HepG2 (cell line): ENCODE data around the gene DENND4C. TPM values are rescaled to one million over a fixed set of nuclear protein-coding genes. Genes with fewer than 3 reads are reported as not detected.

Experiments used
- BORCS8-MEF2B ChIP-seq: sonication (generic); formaldehyde crosslinking; IDR thresholded peaks from 2 replicates; pipeline ENCODE4 v1.8.0; 2022; ENCODE audit warnings: mild to moderate bottlenecking, missing genetic modification reagents
- CHCHD3 ChIP-seq: sonication (generic); formaldehyde crosslinking; IDR thresholded peaks from 2 replicates; pipeline ENCODE4 v1.8.0; 2022; ENCODE audit warnings: mild to moderate bottlenecking, missing genetic modification reagents, moderate library complexity
- GATA4 ChIP-seq: sonication (generic); IDR thresholded peaks from 2 replicates; pipeline ENCODE4 v1.6.1; 2016; ENCODE audit warnings: antibody characterized with exemption, low read depth, borderline replicate concordance
- HOXD1 ChIP-seq: sonication (generic); formaldehyde crosslinking; IDR thresholded peaks from 2 replicates; pipeline ENCODE4 v1.5.0; 2020; ENCODE audit warnings: missing genetic modification reagents
- MIXL1 ChIP-seq: IDR thresholded peaks from 2 replicates; pipeline ENCODE4 v1.6.1; 2016
- RFX3 ChIP-seq: IDR thresholded peaks from 2 replicates; pipeline ENCODE4 v1.6.1; 2016; ENCODE audit warnings: missing biosample characterization, missing genetic modification reagents
- SSRP1 ChIP-seq: IDR thresholded peaks from 2 replicates; pipeline ENCODE4 v1.6.1; 2016; ENCODE audit warnings: control low read depth
- ZBTB42 ChIP-seq: sonication (generic); formaldehyde crosslinking; IDR thresholded peaks from 2 replicates; pipeline ENCODE4 v1.5.0; 2020; ENCODE audit warnings: mild to moderate bottlenecking, missing genetic modification reagents
- ZKSCAN1 ChIP-seq: fragments of 150-350 bp; IDR thresholded peaks from 2 replicates; pipeline ENCODE4 v1.6.1; 2014; ENCODE audit warnings: low read length
- ZNF296 ChIP-seq: sonication (generic); formaldehyde crosslinking; conservative IDR thresholded peaks from 2 replicates; pipeline ENCODE4 v1.5.0; 2020; ENCODE audit warnings: mild to moderate bottlenecking, missing genetic modification reagents
- ZNF543 ChIP-seq: sonication (generic); formaldehyde crosslinking; IDR thresholded peaks from 2 replicates; pipeline ENCODE4 v1.4.0; 2020; ENCODE audit warnings: mild to moderate bottlenecking, missing genetic modification reagents
- ZNF776 ChIP-seq: sonication (generic); formaldehyde crosslinking; IDR thresholded peaks from 2 replicates; pipeline ENCODE4 v1.4.0; 2020; ENCODE audit warnings: mild to moderate bottlenecking, missing genetic modification reagents
- polyA plus RNA-seq, 8 experiments: library from polyadenylated mRNA; depleted of rRNA in 3 of 8; stranded (reverse) in 7 of 8; unstranded in 1 of 8; fragments of >200 nt; fragmentation: Illumina TruSeq in 4 of 8; extraction: Trizol in 4 of 8; gene quantifications; 2 replicates each; pipeline versions ENCODE4 v1.2.1 to v1.2.3, GENCODE V29; 2011 to 2016; ENCODE audit warnings: low read depth in 4 of 8, missing spikeins in 1 of 8, mixed read lengths in 1 of 8; ENCODE audit not compliant: insufficient read depth in 1 of 8
- total RNA-seq, 5 experiments: library from RNA; depleted of rRNA; stranded (reverse); fragments of >200 nt; fragmentation: Illumina TruSeq; extraction: Trizol; gene quantifications; 2 replicates each; pipeline ENCODE4 v1.2.3, GENCODE V29; 2016; ENCODE audit warnings: low read depth in 1 of 5
- TF ChIP-seq, protein P1 (sequence below): sonication (generic); formaldehyde crosslinking; IDR thresholded peaks from 2 replicates; pipeline ENCODE4 v1.8.0; 2022; ENCODE audit warnings: low read depth, missing genetic modification reagents
- TF ChIP-seq, protein P2 (sequence below): sonication (generic); formaldehyde crosslinking; conservative IDR thresholded peaks from 2 replicates; pipeline ENCODE4 v1.4.0; 2020; ENCODE audit warnings: missing genetic modification reagents
- TF ChIP-seq, protein P3 (sequence below): sonication (generic); formaldehyde crosslinking; conservative IDR thresholded peaks from 2 replicates; pipeline ENCODE4 v1.5.0; 2020; ENCODE audit warnings: missing genetic modification reagents
- TF ChIP-seq, protein P4 (sequence below): sonication (generic); formaldehyde crosslinking; IDR thresholded peaks from 2 replicates; pipeline ENCODE4 v1.4.0; 2020; ENCODE audit warnings: missing genetic modification reagents
- TF ChIP-seq, protein P5 (sequence below): sonication (generic); formaldehyde crosslinking; IDR thresholded peaks from 2 replicates; pipeline ENCODE4 v1.4.0; 2020; ENCODE audit warnings: missing genetic modification reagents
- TF ChIP-seq, protein P6 (sequence below): fragments of 450-650 bp; IDR thresholded peaks from 2 replicates; pipeline ENCODE4 v1.6.1; 2017; ENCODE audit warnings: mild to moderate bottlenecking
- TF ChIP-seq, protein P7 (sequence below): IDR thresholded peaks from 2 replicates; pipeline ENCODE4 v1.6.1; 2016

The DENND4C gene
- total and polyA plus RNA-seq, 2 of the 13 experiments (the other 11 are each of a cell fraction or from before 2014, with no cell fraction given), result 19.1 to 27.2 TPM

DNA sequence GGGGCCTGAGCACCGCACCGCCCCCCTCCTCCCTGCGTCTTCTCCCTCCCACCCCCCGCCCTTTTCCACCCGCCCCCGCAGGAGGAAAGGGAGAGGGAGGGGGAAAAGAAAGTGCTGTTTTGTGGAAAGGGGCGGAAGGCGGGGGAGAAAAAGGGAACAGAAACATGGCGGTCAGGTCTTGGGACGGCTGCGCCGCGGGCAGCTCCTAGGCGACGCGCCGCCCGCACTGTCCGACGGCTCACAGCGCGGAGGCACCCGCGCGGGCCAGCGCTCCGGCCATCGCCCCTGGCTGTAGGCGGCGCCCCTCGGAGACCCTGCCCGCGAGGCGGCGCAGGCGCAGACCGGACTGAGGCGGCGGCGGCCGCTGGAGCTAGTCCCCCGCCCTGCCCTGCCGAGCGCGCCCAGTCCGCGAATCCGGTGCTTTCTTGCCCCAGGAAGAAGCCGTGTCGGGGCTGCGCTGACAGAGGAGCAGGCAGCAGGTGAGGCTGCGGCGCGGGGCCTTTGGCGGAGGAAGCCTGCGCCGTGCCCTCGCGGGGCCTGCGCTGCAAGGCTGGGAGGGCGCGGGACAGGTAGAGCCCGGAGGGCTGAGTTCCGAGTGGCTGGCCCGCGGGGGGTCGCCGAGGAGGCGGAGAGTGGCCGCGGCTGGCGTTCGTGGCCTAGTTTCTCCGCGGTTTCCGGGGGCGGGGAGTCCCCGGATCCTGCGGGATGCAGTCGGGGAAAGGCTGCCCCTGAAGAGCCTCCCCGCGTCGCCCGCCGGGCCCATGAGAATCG is at the start of gene DENND4C (continued):
- TF ChIP-seq, protein P1, sequence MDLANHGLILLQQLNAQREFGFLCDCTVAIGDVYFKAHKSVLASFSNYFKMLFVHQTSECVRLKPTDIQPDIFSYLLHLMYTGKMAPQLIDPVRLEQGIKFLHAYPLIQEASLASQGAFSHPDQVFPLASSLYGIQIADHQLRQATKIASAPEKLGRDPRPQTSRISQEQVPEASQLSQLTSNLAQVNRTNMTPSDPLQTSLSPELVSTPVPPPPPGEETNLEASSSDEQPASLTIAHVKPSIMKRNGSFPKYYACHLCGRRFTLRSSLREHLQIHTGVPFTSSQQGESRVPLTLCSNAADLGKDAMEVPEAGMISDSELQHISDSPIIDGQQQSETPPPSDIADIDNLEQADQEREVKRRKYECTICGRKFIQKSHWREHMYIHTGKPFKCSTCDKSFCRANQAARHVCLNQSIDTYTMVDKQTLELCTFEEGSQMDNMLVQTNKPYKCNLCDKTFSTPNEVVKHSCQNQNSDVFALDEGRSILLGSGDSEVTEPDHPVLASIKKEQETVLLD (CRISPR knock-in tag), result peak; percentile 75; the same call in 1 of the 2 replicates
- TF ChIP-seq ZNF296 (CRISPR knock-in tag) (0 out of 2 replicates have a peak, but pooled peaks have one; percentile 21), GATA4 (peak; percentile 34; the same call in 1 of the 2 replicates), CHCHD3 (CRISPR knock-in tag) (no peak), SSRP1 (CRISPR knock-in tag) (no peak), MIXL1 (CRISPR knock-in tag) (no peak), ZNF543 (CRISPR knock-in tag) (peak; percentile 78), ZKSCAN1 (no peak), ZBTB42 (no peak), ZNF776 (CRISPR knock-in tag) (peak; percentile 94), BORCS8-MEF2B (peak; percentile 78), HOXD1 (CRISPR knock-in tag) (peak; percentile 21; the same call in 1 of the 2 replicates), RFX3 (no peak)
- TF ChIP-seq, protein P2, sequence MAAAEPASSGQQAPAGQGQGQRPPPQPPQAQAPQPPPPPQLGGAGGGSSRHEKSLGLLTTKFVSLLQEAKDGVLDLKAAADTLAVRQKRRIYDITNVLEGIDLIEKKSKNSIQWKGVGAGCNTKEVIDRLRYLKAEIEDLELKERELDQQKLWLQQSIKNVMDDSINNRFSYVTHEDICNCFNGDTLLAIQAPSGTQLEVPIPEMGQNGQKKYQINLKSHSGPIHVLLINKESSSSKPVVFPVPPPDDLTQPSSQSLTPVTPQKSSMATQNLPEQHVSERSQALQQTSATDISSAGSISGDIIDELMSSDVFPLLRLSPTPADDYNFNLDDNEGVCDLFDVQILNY (CRISPR knock-in tag), result no peak
- TF ChIP-seq, protein P3, sequence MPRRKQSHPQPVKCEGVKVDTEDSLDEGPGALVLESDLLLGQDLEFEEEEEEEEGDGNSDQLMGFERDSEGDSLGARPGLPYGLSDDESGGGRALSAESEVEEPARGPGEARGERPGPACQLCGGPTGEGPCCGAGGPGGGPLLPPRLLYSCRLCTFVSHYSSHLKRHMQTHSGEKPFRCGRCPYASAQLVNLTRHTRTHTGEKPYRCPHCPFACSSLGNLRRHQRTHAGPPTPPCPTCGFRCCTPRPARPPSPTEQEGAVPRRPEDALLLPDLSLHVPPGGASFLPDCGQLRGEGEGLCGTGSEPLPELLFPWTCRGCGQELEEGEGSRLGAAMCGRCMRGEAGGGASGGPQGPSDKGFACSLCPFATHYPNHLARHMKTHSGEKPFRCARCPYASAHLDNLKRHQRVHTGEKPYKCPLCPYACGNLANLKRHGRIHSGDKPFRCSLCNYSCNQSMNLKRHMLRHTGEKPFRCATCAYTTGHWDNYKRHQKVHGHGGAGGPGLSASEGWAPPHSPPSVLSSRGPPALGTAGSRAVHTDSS (CRISPR knock-in tag), result no peak
- TF ChIP-seq, protein P4, sequence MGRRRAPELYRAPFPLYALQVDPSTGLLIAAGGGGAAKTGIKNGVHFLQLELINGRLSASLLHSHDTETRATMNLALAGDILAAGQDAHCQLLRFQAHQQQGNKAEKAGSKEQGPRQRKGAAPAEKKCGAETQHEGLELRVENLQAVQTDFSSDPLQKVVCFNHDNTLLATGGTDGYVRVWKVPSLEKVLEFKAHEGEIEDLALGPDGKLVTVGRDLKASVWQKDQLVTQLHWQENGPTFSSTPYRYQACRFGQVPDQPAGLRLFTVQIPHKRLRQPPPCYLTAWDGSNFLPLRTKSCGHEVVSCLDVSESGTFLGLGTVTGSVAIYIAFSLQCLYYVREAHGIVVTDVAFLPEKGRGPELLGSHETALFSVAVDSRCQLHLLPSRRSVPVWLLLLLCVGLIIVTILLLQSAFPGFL (CRISPR knock-in tag), result no peak
- TF ChIP-seq, protein P5, sequence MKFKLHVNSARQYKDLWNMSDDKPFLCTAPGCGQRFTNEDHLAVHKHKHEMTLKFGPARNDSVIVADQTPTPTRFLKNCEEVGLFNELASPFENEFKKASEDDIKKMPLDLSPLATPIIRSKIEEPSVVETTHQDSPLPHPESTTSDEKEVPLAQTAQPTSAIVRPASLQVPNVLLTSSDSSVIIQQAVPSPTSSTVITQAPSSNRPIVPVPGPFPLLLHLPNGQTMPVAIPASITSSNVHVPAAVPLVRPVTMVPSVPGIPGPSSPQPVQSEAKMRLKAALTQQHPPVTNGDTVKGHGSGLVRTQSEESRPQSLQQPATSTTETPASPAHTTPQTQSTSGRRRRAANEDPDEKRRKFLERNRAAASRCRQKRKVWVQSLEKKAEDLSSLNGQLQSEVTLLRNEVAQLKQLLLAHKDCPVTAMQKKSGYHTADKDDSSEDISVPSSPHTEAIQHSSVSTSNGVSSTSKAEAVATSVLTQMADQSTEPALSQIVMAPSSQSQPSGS (CRISPR knock-in tag), result no peak; the same call in 1 of the 2 replicates
- TF ChIP-seq, protein P6, sequence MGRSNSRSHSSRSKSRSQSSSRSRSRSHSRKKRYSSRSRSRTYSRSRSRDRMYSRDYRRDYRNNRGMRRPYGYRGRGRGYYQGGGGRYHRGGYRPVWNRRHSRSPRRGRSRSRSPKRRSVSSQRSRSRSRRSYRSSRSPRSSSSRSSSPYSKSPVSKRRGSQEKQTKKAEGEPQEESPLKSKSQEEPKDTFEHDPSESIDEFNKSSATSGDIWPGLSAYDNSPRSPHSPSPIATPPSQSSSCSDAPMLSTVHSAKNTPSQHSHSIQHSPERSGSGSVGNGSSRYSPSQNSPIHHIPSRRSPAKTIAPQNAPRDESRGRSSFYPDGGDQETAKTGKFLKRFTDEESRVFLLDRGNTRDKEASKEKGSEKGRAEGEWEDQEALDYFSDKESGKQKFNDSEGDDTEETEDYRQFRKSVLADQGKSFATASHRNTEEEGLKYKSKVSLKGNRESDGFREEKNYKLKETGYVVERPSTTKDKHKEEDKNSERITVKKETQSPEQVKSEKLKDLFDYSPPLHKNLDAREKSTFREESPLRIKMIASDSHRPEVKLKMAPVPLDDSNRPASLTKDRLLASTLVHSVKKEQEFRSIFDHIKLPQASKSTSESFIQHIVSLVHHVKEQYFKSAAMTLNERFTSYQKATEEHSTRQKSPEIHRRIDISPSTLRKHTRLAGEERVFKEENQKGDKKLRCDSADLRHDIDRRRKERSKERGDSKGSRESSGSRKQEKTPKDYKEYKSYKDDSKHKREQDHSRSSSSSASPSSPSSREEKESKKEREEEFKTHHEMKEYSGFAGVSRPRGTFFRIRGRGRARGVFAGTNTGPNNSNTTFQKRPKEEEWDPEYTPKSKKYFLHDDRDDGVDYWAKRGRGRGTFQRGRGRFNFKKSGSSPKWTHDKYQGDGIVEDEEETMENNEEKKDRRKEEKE, result no peak
- TF ChIP-seq, protein P7, sequence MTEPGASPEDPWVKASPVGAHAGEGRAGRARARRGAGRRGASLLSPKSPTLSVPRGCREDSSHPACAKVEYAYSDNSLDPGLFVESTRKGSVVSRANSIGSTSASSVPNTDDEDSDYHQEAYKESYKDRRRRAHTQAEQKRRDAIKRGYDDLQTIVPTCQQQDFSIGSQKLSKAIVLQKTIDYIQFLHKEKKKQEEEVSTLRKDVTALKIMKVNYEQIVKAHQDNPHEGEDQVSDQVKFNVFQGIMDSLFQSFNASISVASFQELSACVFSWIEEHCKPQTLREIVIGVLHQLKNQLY (CRISPR knock-in tag), result no peak
